Measurements from ENCODE around the gene RPN1.

Gene RPN1

GRCh38 chr3:128576290-128576689 is 74.3 kb downstream of the RPN1 start:
- no peak for DNase-seq

GRCh38 chr3:128575777-128576176 is 74.8 kb downstream of the RPN1 start:
- no peak for DNase-seq

GRCh38 chr3:128573707-128574162 is 76.9 kb downstream of the RPN1 start:
- DNase-seq: no peak

GRCh38 chr3:128573160-128573559 is 77.5 kb downstream of the RPN1 start:
- no peak for DNase-seq

- no peak for DNase-seq
Observed at GRCh38 chr3:128572644-128573105, 77.9 kb downstream of the RPN1 start.

GRCh38 chr3:128572013-128572412 is 78.6 kb downstream of the RPN1 start:
- DNase-seq: no peak

Data from T-helper 9 cell (primary cell).